GM18519 (cell line): ENCODE measurements around the gene THTPA.

Source experiments
- ATAC-seq: cut with Tn5 transposase; IDR thresholded peaks from one replicate; pipeline ENCODE4 v1.9.1; 2021; ENCODE audit warnings: mild to moderate bottlenecking, moderate library complexity; ENCODE audit not compliant: unreplicated experiment, low FRiP score

The THTPA gene

DNA sequence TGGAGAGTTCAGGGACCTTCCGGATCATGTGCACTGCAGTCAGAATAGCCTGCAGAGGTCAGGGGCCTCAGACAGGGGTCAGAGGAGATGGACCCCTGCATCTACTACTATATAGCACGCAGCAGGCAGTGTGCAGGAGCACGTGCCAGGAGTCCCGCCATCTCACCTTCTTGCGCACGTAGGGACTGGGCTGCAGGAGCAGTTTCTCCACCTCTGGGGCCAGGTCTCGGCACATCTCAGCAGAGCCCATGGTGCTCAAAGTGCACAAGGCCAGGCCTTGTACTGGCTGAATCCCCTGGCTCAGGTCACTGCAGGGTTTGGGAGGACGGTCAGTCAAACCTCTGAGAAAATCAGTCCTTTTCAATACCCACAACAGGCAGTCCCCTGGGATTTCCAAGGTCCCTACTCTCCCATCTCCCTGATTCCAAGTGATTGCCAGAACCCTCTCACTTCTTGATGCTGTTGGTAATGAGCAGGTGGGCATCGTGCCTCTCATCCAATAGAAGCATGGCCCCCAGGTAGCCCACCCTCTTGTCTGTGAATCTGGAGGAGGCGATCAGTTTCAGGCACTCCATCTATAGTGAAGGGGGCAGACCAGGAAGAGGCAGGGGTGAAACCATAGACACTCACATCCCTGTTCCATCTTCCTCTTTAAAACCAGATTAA lies 10.2 kb downstream of the THTPA start:
- ATAC-seq: no peak

GRCh38 chr14:23566778-23567185 lies 10.7 kb downstream of the THTPA start:
- no peak for ATAC-seq

GRCh38 chr14:23567186-23568020 lies 11.3 kb downstream of the THTPA start, which contains the start of gene AP1G2:
TSS of gene AP1G2 (minus strand) at chr14:23567791. CDS start at chr14:23567314, 477 bp downstream.
- ATAC-seq: peak; percentile 63

GRCh38 chr14:23568021-23568599 lies 12.0 kb downstream of the THTPA start:
- no peak for ATAC-seq

- no peak for ATAC-seq
These were observed 12.7 kb downstream of the THTPA start for GRCh38 chr14:23568600-23569331.

DNA sequence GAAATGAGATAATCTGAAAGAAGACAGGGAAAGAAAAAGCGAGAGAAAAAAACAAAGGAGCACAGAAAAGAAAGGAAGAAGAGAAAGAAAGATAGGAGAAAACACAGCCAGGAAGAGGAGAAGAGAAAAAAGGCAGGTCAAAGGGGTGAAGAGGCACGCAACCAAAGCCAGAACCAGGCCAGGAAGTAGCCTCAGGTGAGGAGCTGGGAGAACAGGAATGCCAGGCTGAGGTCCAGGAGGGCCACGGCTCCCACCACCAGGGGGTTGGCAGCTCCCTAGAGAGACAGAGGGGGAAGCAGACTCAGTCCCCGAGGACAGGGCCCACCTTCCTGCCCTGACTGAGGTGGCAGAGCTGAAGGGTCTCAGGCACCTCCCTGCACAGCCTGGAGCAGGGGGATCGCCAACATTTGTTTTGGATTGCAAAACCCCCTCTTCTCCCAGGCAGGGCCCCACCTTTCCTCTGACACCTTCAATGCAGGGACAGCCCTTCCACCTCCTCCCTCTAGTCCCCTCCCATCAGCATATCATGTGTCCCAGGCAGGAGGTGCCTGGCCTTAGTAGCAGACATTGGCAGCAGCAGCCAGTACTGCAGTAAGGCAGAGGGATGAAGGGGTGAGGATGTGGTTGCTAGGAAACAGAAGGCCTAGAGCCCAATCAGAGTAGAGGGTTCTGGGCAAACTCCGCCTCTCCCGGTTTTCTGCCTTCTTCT lies 13.5 kb downstream of the THTPA start:
- ATAC-seq: no peak

GRCh38 chr14:23570806-23571483 lies 14.9 kb downstream of the THTPA start:
- no peak for ATAC-seq

GRCh38 chr14:23571701-23572523 lies 15.8 kb downstream of the THTPA start:
- no peak for ATAC-seq

DNA sequence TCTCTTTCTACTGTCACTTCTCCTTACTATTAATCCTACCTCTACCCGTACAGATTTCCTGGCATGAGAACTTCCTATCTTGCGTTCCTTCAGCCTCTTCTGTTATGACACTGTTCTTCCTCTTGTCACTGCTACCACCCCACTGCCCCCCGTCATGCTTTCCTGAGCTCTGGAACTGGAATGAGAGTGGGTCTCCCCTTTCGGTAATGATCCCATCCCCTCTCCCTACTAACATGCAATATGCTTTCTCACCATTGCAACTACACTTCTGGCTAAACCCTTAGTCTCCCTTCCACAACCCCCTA lies 16.4 kb downstream of the THTPA start:
- ATAC-seq: no peak

GRCh38 chr14:23572836-23573235 lies 16.8 kb downstream of the THTPA start:
- no peak for ATAC-seq

DNA sequence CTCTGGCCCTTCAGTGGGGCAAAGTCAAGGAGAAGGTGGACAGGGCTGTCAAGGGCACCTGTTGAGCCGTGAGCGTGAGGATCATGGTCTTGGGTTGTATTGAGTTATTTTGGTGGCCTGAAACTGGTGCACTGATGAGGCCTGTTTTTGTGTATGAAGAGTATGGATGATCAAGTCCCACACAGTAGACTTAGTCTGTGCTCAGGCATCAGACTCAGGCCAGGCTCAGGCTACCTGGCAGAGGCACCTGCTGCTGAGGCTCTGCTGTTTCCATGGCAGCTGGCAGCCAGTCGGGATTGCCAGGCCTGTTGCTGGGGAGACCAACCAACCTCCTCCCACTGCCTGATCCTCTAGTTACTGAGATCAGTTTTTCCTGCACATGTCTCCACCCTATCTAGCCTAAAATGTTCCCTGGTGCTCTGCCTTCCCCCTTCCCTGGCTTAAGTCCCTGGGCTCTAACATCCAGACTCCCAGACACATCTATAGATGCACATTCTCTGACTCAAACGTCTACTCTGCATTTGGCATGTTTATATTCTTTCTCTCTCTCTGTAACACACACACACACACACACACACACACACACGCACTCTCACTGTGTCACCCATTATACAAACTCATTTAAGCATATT lies 17.4 kb downstream of the THTPA start:
- no peak for ATAC-seq

GRCh38 chr14:23577004-23577681 lies 21.1 kb downstream of the THTPA start:
- ATAC-seq: no peak

GRCh38 chr14:23577710-23578392 lies 21.8 kb downstream of the THTPA start:
- ATAC-seq: no peak

GRCh38 chr14:23578560-23579310 lies 22.7 kb downstream of the THTPA start, which contains the start of gene JPH4:
TSS of gene JPH4 (minus strand) at chr14:23578790. CDS start at chr14:23577453, 1,337 bp downstream.
- ATAC-seq: no peak

GRCh38 chr14:23579311-23579630 lies 23.2 kb downstream of the THTPA start:
- no peak for ATAC-seq

- no peak for ATAC-seq
These were observed 23.7 kb downstream of the THTPA start for GRCh38 chr14:23579739-23580138.
